Left cardiac atrium (tissue), 4 donors: ENCODE measurements around the gene ZNF277. TPM values are rescaled to one million over a fixed set of nuclear protein-coding genes. Genes with fewer than 3 reads are reported as not detected.

Experiments used
- ATAC-seq, 2 donors: fragments of 200-7000 bp; cut with Tn5 transposase; one replicate each; pipeline ENCODE4 v1.9.1; 2020; ENCODE audit warnings: mild to moderate bottlenecking in 2 of 2, moderate library complexity in 2 of 2
- DNase-seq: peaks from one replicate; pipeline ENCODE4 v3.0.0-alpha.2; 2020
- intact Hi-C, 2 donors: fragments of 100-400 bp; cut with DNase I; formaldehyde crosslinking; loops; one replicate each; pipeline versions ENCODE4 v1.14.1 to v1.15.1; 2022 to 2023
- long read RNA-seq: library from polyadenylated mRNA; unstranded; transcript quantifications from one replicate; pipeline ENCODE4 v2.0.0, GENCODE V29; 2021
- total RNA-seq, 2 donors: library from RNA; stranded (reverse); fragmentation: NEBNext Ultra II Directional; extraction: Animal tissue kit (Norgen Biotek cat#: 25700); gene quantifications; one replicate each; pipeline ENCODE4 v1.2.1, GENCODE V29; 2021
- donor health status: DM: no; HTN: yes; CAD: no.
- donor health status: DM: no; HTN: yes; CAD: no; lungs with severe emphysema.
- donor health status: DM: yes; HTN: yes; CAD: no.
- donor health status: Dilated cardiomyopathy.

The ZNF277 gene
- 10 to 100 TPM; 14.9 to 16.2 TPM for total RNA-seq
- long read RNA-seq, transcript ZNF277-201 (12 exons, 1,849 nt): major isoform, 12 of 15 reads
- long read RNA-seq, partial matches to known transcripts: 0 of 15 reads
- long read RNA-seq, other reads (novel, unspliced or antisense): 2 of 15 reads

- ATAC-seq: peak; percentile 95 to 97
- intact Hi-C loops: loop anchor here in 1 of 2 donors (10.0 kb wide), 4 partner anchors 72 to 252 kb away; no protein-coding TSS in a partner anchor
Measured at GRCh38 chr7:112206238-112206990, at the start of gene ZNF277, which contains the start of gene DOCK4. ZNF277 (plus strand) TSS chr7:112206695; CDS start chr7:112206717, 22 bp downstream. DOCK4 (minus strand) TSS chr7:112206399; CDS start chr7:112206138, 261 bp downstream.

GRCh38 chr7:112157072-112157471 is 49.4 kb upstream of the ZNF277 start:
- intact Hi-C loops: no loop called here
- ATAC-seq (no peak), DNase-seq (no peak)

More at GRCh38 chr7:112206238-112206990, at the start of gene ZNF277, which contains the start of gene DOCK4:
- peak; percentile 99 for DNase-seq

- intact Hi-C loops: no loop called here
- DNase-seq (no peak), ATAC-seq (no peak)
Measured at GRCh38 chr7:112159351-112159750, 47.1 kb upstream of the ZNF277 start.

GRCh38 chr7:112160130-112160770 is 46.2 kb upstream of the ZNF277 start:
- ATAC-seq (no peak), DNase-seq (peak; percentile 36)
- intact Hi-C loops: no loop called here

GRCh38 chr7:112160771-112161150 is 45.7 kb upstream of the ZNF277 start:
- ATAC-seq (no peak), DNase-seq (no peak)
- intact Hi-C loops: no loop called here

- DNase-seq (no peak), ATAC-seq (no peak)
- intact Hi-C loops: no loop called here
Measured at GRCh38 chr7:112161253-112162141, 45.0 kb upstream of the ZNF277 start.

GRCh38 chr7:112162142-112162766 is 44.2 kb upstream of the ZNF277 start:
- DNase-seq (peak; percentile 69), ATAC-seq (peak; percentile 90 to 93)
- intact Hi-C loops: no loop called here

- intact Hi-C loops: no loop called here
- ATAC-seq (no peak), DNase-seq (no peak)
Measured at GRCh38 chr7:112162784-112163506, 43.5 kb upstream of the ZNF277 start.

GRCh38 chr7:112167147-112167546 is 39.3 kb upstream of the ZNF277 start:
- intact Hi-C loops: no loop called here
- no peak for ATAC-seq
- DNase-seq: no peak

- DNase-seq: no peak
- intact Hi-C loops: no loop called here
- no peak for ATAC-seq
Measured at GRCh38 chr7:112168915-112169314, 37.6 kb upstream of the ZNF277 start.

- ATAC-seq (no peak), DNase-seq (no peak)
- intact Hi-C loops: no loop called here
Measured at GRCh38 chr7:112171673-112172072, 34.8 kb upstream of the ZNF277 start.

GRCh38 chr7:112172870-112173567 is 33.5 kb upstream of the ZNF277 start:
- intact Hi-C loops: no loop called here
- ATAC-seq (peak in 1 of 2 donors; percentile 23), DNase-seq (no peak)

GRCh38 chr7:112173568-112173905 is 33.0 kb upstream of the ZNF277 start:
- intact Hi-C loops: no loop called here
- DNase-seq (no peak), ATAC-seq (no peak)

- intact Hi-C loops: no loop called here
- ATAC-seq (no peak), DNase-seq (no peak)
Measured at GRCh38 chr7:112174192-112174591, 32.3 kb upstream of the ZNF277 start.

- intact Hi-C loops: no loop called here
- ATAC-seq: no peak
- DNase-seq: no peak
Measured at GRCh38 chr7:112176241-112176640, 30.3 kb upstream of the ZNF277 start.

- ATAC-seq (no peak), DNase-seq (no peak)
- intact Hi-C loops: no loop called here
Measured at GRCh38 chr7:112176693-112177415, 29.6 kb upstream of the ZNF277 start.

- intact Hi-C loops: no loop called here
- ATAC-seq (peak in 1 of 2 donors; percentile 51), DNase-seq (no peak)
Measured at GRCh38 chr7:112180223-112180622, 26.3 kb upstream of the ZNF277 start.
